ENCODE measurements around the gene PRKG2.

DNA sequence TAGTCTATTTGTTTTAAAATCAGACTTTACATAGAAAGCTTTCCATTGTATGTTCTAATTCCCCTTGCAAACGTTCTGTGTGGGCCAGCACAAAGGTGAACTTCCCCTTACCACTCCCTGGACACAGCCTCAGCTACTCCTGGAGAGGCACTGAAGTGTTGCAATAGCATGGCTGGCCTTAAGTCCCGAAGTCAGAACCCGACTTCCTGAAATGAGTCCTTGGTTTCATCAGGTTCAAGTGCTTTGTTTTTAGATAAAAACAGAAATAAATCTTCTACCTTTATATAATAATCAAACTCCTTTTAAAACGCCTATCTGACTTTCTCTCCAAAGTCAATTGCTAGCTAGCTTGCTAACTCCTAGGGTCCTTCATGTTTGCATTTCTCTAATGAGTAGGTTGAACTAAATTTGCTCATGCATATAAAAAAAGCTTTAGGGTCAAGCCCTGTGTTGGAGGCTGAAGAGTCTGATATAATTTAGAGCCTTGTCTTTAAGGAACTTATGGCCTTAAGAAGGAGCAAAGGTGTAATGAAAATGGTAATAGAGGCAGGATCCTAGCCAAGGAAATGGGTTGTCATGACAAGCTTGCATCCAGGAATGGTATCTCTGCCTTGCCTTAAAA is 175.6 kb downstream of the PRKG2 start:
- TF ChIP-seq NFE2L1 (CRISPR knock-in tag; IDR thresholded peaks at IDR 0.05; ENCODE audit: borderline replicate concordance) (no peak), SKI (IDR thresholded peaks at IDR 0.05; ENCODE audit: partially characterized antibody) (no peak), POLR2A (IDR thresholded peaks at IDR 0.05; ENCODE audit: insufficient read depth in 1 of 2, low read depth in 2 of 2, low read length in 2 of 2) (no peak), ZNF260 (CRISPR knock-in tag; IDR thresholded peaks at IDR 0.05; ENCODE audit: borderline replicate concordance, low read depth) (no peak), RFX5 (IDR thresholded peaks at IDR 0.05; ENCODE audit: low read depth, low read length) (no peak), SMARCC2 (IDR thresholded peaks at IDR 0.05) (no peak), CHD2 (IDR thresholded peaks at IDR 0.05; ENCODE audit: low read depth, low read length) (no peak), ZNF589 (CRISPR knock-in tag; conservative IDR thresholded peaks at IDR 0.05) (no peak), NFYB (CRISPR knock-in tag; IDR thresholded peaks at IDR 0.05) (no peak), NFATC3 (CRISPR knock-in tag; IDR thresholded peaks at IDR 0.05) (no peak), GTF2F1 (IDR thresholded peaks at IDR 0.05; ENCODE audit: low read length) (no peak)
- TF ChIP-seq, protein P1, sequence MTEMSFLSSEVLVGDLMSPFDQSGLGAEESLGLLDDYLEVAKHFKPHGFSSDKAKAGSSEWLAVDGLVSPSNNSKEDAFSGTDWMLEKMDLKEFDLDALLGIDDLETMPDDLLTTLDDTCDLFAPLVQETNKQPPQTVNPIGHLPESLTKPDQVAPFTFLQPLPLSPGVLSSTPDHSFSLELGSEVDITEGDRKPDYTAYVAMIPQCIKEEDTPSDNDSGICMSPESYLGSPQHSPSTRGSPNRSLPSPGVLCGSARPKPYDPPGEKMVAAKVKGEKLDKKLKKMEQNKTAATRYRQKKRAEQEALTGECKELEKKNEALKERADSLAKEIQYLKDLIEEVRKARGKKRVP (CRISPR knock-in tag; IDR thresholded peaks at IDR 0.05) = no peak
- TF ChIP-seq, protein P2, sequence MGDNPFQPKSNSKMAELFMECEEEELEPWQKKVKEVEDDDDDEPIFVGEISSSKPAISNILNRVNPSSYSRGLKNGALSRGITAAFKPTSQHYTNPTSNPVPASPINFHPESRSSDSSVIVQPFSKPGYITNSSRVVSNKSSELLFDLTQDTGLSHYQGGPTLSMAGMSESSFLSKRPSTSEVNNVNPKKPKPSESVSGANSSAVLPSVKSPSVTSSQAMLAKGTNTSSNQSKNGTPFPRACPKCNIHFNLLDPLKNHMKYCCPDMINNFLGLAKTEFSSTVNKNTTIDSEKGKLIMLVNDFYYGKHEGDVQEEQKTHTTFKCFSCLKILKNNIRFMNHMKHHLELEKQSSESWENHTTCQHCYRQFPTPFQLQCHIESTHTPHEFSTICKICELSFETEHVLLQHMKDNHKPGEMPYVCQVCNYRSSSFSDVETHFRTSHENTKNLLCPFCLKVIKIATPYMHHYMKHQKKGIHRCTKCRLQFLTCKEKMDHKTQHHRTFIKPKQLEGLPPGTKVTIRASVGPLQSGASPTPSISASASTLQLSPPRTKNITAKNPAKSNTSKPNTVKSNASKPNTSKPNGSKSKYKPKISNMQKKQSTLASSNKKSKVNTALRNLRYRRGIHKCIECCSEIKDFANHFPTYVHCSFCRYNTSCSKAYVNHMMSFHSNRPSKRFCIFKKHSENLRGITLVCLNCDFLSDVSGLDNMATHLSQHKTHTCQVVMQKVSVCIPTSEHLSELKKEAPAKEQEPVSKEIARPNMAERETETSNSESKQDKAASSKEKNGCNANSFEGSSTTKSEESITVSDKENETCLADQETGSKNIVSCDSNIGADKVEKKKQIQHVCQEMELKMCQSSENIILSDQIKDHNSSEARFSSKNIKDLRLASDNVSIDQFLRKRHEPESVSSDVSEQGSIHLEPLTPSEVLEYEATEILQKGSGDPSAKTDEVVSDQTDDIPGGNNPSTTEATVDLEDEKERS (CRISPR knock-in tag; IDR thresholded peaks at IDR 0.05) = no peak
- TF ChIP-seq, protein P3, sequence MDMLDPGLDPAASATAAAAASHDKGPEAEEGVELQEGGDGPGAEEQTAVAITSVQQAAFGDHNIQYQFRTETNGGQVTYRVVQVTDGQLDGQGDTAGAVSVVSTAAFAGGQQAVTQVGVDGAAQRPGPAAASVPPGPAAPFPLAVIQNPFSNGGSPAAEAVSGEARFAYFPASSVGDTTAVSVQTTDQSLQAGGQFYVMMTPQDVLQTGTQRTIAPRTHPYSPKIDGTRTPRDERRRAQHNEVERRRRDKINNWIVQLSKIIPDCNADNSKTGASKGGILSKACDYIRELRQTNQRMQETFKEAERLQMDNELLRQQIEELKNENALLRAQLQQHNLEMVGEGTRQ (IDR thresholded peaks at IDR 0.05; ENCODE audit: low read depth, low read length) = no peak
- TF ChIP-seq, protein P3 (CRISPR knock-in tag; IDR thresholded peaks at IDR 0.05; ENCODE audit: borderline replicate concordance) = no peak
